T follicular helper cell (primary cell): ENCODE results near the gene NDUFV2.
"Not testable (repeated sequence)": the region's sequence is repeated elsewhere in the genome, so short reads cannot be mapped to it uniquely, and the experiment has no call there.

Experiments
- DNase-seq: peaks from one replicate; pipeline ENCODE4 v3.0.0-alpha.2; 2020; ENCODE audit warnings: low read depth

Gene NDUFV2

DNA sequence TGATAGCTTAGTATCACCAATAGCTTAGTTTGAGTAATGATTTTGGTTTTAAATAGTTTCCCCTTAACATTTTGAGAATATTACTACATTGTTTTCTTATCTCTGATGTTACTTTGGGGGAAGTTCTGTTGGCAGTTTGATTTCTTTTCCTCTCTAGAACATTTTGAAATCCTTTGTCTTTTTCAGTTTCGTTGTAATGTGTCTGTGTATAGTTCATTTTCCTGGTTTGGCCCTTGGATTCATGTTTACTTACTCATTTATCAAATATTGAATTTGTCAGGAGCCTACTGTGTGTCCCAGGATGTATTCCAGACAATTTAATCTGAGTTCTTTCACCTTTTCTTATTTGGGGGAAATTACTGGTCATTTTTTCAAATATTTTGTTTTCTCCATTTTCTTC is 50.8 kb downstream of the NDUFV2 start:
- DNase-seq: no peak

DNA sequence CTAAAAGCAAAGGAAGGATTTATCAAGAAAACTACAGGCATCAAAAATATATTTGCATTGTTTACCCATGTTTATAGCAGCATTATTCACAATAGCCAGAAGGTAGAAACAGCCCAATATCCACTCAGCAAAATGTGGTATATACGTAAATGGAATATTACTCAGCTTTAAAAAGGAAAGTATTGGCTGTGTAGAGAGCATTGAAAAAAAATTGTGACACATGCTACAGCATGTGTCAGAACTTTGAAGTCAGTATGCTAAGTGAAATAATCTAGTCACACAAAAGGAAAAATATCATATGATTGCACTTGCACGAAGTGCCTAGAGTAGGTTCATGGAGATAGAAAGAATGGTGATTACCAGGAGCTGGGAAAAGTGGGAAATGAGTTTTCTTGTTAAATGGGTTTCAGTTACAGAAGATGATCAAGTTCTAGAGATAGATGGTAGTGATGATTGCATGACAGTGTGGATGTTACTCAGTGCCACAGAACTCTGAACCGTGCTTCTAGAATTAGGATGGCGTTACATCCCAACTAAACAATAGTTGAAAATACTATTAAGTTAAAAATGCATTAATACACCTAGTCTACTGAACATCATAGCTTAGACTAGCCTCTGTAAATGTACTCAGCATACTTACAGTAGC is 54.2 kb downstream of the NDUFV2 start:
- no peak for DNase-seq

DNA sequence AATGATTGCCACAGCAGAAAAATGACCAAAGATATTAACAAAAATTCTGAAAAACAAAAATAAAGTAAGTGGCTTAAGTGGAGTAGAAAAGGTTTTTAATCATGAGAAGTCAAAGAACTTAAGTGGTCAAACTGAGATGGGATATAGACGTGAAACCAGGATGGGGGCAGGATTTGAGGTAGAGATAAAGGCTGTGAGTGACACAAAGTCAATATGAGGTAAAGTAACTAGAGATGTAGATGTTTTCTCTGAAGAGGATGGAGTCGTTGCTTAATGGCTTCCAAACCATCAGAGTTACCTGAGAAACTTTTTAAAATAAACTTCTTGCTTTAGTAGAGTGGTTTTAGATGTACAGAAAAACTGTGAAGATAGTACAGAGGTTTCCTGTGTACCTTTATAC is 55.3 kb downstream of the NDUFV2 start:
- DNase-seq: no peak

DNA sequence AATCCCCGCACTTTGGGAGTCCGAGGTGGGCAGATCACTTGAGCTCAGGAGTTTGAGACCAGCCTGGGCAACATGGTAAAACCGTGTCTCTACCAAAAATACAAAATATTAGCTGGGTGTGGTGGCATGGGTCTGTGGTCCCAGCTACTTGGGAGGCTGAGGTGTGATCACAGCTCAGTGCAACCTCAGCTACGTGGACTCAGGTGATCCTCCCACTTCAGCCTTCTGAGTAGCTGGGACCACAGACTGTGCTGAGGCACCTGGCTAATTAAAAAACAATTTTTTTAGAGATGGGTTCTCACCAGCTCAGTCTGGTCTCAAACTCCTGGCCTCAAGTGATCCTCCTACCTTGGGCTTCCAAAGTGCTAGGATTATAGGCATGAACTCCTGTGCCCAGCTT is 57.5 kb downstream of the NDUFV2 start:
- DNase-seq: no peak

- DNase-seq: not testable (repeated sequence)
Measured at GRCh38 chr18:9162663-9163062, 60.2 kb downstream of the NDUFV2 start.

- DNase-seq: not testable (repeated sequence)
Measured at GRCh38 chr18:9164149-9164548, 61.6 kb downstream of the NDUFV2 start.

DNA sequence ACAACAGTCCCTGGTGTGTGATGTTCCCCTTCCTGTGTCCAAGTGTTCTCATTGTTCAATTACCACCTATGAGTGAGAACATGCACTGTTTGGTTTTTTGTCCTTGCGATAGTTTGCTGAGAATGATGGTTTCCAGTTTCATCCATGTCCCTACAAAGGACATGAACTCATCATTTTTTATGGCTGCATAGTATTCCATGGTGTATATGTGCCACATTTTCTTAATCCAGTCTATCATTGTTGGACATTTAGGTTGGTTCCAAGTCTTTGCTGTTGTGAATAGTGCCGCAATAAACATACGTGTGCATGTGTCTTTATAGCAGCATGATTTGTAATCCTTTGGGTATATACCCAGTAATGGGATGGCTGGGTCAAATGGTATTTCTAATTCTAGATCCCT is 63.4 kb downstream of the NDUFV2 start:
- not testable (repeated sequence) for DNase-seq

DNA sequence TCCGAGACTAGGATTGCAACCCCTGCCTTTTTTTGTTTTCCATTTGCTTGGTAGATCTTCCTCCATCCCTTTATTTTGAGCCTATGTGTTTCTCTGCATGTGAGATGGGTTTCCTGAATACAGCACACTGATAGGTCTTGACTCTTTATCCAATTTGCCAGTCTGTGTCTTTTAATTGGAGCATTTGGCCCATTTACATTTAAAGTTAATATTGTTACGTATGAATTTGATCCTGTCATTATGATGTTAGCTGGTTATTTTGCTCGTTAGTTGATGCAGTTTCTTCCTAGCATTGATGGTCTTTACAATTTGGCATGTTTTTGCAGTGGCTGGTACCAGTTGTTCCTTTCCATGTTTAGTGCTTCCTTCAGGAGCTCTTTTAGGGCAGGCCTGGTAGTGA is 67.0 kb downstream of the NDUFV2 start:
- DNase-seq: not testable (repeated sequence)

DNA sequence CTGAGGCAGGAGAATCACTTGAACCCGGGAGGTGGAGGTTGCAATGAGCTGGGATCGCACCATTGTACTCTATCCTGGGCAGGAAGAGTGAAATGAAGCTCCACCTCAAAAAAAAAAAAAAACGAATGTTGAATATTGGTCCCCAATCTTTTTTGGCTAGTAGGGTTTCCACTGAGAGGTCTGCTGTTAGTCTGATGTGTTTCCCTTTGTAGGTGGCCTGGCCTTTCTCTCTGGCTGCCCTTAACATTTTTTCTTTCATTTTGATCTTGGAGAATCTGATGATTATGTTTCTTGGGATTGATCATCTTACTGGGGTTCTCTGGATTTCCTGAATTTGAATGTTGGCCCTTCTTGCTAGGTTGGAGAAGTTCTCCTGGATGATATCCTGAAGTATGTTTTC is 69.4 kb downstream of the NDUFV2 start:
- not testable (repeated sequence) for DNase-seq

DNA sequence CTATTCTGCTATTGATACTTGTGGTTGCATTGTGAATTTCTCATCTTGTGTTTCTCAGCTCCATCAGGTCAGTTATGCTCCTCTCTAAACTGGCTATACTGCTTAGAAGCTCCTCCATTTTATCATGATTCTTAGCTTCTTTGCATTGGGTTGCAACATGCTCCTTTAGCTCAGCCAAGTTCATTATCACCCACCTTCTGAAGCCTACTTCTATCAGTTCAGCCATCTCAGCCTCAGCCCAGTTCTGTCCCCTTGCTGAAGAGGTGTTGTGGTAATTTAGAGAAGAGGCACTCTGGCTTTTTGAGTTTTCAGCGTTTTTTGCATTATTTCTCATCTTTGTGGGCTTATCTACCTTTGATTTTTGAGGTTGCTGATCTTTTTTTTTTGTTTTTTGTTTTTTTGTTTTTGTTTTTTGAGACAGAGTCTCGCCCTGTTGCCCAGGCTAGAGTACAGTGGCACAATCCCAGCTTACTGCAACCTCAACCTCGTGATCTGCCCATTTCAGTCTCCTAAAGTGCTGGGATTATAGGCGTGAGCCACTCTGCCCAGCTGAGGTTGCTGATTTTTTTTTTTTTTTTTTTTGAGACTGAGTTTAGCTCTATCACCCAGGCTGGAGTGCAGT is 70.1 kb downstream of the NDUFV2 start:
- DNase-seq: no peak

GRCh38 chr18:9173770-9174233 is 71.3 kb downstream of the NDUFV2 start:
- DNase-seq: no peak

DNA sequence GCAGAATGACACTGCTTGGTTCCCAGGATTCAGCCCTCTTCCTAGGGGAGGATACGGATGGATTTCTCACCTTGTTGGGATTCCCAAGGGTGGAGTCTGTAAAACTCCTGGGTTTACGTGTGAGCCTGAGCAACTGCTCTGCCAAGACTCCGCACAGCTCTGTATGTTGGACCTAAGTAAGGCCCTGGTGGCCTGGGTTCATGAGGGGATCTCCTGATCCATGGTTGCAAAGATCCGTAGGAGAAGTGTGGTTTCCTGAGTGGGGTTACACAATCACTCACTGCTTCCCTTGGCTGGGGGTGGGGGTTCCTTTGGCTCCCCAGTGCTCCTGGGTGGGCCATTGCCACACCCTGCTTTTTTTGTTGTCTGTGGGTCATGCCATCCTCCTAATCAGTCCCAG is 71.8 kb downstream of the NDUFV2 start:
- DNase-seq: no peak

DNA sequence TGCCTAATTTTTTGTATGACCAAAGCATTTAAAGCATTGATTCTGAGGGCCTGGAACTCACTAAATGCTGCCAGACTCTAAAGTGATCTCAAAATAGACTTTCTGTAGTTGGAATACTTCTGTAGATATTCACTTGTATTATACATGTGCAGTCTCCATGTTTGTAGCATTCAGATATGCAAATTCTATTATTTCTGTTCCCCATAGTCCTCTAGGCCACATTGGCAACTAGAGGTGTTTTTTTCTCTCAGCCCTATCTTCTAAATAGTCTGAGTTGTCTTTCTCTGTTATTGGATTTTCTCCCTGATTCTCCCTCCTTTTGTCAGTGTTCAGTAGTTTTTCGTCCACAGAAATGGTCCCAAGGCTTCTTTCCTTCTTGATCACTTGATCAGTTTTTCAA is 72.6 kb downstream of the NDUFV2 start:
- DNase-seq: no peak

- no peak for DNase-seq
Measured at GRCh38 chr18:9177031-9177430, 74.5 kb downstream of the NDUFV2 start.

DNA sequence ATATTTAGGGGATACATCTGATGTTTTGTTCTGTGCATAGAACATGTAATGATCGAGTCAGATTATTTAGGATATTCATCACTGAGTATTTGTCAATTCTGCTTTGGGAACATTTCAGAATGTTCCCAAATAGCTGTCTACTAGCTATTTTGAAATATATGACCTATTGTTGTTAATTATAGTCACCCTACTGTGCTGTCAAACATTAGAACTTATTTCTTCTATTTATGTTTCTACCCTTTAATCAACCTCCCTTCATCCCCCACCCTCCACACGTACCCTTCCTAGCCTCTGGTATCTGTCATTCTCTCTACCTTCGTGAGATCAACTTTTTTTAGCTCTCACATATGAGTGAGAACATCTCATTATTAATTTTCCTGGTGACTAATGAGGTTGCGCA is 75.0 kb downstream of the NDUFV2 start:
- DNase-seq: no peak

- DNase-seq: no peak
Measured at GRCh38 chr18:9178557-9178956, 76.1 kb downstream of the NDUFV2 start.

- DNase-seq: no peak
Measured at GRCh38 chr18:9181275-9181674, 78.8 kb downstream of the NDUFV2 start.

- DNase-seq: no peak
Measured at GRCh38 chr18:9182852-9183399, 80.4 kb downstream of the NDUFV2 start.
